Panc1 (cell line): ENCODE measurements around the gene LIN28A.

ENCODE experiments used
- POLR2AphosphoS5 ChIP-seq: IDR thresholded peaks from 2 replicates; pipeline ENCODE4 v1.6.1; 2012; ENCODE audit warnings: mild to moderate bottlenecking, low read depth, low read length, moderate library complexity
- TCF7L2 ChIP-seq: IDR thresholded peaks from 2 replicates; pipeline ENCODE4 v1.6.1; 2011; ENCODE audit warnings: mild to moderate bottlenecking, low read depth, low read length, inconsistent platforms
- TF ChIP-seq, protein P1 (sequence below): fragments of 450-650 bp; IDR thresholded peaks from 2 replicates; pipeline ENCODE4 v1.5.1; 2017; ENCODE audit warnings: mild to moderate bottlenecking
- TF ChIP-seq, protein P2 (sequence below), 2 experiments: IDR thresholded peaks; 2 replicates each; pipeline ENCODE4 v1.6.1; 2011 to 2012; ENCODE audit warnings: low read depth in 2 of 2, control low read depth in 1 of 2, low read length in 1 of 2, mild to moderate bottlenecking in 1 of 2, moderate library complexity in 1 of 2; ENCODE audit not compliant: insufficient read depth in 1 of 2

DNA sequence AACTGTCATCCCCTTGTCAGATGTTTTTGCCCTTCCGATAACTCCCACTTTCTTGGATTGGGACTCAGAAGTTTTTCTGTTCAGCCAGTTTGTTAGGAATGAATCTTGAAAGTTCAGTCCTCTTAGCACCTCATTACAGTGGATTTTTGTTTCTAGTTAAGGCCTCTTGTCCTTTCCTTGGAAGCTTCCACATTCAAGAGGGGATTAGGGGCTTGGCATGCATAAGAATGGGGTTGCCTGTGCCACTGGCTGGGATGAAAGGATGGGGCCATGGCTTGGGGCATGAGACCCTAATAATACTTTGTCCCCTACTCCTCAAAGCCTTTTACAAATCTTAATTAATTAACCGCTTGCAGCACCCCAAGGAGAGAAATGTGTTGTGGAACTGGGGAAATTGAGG lies 19.1 kb downstream of the LIN28A start:
- TF ChIP-seq, protein P1, sequence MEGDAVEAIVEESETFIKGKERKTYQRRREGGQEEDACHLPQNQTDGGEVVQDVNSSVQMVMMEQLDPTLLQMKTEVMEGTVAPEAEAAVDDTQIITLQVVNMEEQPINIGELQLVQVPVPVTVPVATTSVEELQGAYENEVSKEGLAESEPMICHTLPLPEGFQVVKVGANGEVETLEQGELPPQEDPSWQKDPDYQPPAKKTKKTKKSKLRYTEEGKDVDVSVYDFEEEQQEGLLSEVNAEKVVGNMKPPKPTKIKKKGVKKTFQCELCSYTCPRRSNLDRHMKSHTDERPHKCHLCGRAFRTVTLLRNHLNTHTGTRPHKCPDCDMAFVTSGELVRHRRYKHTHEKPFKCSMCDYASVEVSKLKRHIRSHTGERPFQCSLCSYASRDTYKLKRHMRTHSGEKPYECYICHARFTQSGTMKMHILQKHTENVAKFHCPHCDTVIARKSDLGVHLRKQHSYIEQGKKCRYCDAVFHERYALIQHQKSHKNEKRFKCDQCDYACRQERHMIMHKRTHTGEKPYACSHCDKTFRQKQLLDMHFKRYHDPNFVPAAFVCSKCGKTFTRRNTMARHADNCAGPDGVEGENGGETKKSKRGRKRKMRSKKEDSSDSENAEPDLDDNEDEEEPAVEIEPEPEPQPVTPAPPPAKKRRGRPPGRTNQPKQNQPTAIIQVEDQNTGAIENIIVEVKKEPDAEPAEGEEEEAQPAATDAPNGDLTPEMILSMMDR = no peak
- TF ChIP-seq TCF7L2 = no peak
- no peak for TF ChIP-seq POLR2AphosphoS5
- TF ChIP-seq, protein P2, sequence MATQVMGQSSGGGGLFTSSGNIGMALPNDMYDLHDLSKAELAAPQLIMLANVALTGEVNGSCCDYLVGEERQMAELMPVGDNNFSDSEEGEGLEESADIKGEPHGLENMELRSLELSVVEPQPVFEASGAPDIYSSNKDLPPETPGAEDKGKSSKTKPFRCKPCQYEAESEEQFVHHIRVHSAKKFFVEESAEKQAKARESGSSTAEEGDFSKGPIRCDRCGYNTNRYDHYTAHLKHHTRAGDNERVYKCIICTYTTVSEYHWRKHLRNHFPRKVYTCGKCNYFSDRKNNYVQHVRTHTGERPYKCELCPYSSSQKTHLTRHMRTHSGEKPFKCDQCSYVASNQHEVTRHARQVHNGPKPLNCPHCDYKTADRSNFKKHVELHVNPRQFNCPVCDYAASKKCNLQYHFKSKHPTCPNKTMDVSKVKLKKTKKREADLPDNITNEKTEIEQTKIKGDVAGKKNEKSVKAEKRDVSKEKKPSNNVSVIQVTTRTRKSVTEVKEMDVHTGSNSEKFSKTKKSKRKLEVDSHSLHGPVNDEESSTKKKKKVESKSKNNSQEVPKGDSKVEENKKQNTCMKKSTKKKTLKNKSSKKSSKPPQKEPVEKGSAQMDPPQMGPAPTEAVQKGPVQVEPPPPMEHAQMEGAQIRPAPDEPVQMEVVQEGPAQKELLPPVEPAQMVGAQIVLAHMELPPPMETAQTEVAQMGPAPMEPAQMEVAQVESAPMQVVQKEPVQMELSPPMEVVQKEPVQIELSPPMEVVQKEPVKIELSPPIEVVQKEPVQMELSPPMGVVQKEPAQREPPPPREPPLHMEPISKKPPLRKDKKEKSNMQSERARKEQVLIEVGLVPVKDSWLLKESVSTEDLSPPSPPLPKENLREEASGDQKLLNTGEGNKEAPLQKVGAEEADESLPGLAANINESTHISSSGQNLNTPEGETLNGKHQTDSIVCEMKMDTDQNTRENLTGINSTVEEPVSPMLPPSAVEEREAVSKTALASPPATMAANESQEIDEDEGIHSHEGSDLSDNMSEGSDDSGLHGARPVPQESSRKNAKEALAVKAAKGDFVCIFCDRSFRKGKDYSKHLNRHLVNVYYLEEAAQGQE (IDR thresholded peaks at IDR 0.05; ENCODE audit: insufficient read depth in 1 of 2, low read depth in 2 of 2, low read length in 1 of 2) = no peak
